ENCODE results near the gene C3AR1.
"Not testable (repeated sequence)": the region's sequence is repeated elsewhere in the genome, so short reads cannot be mapped to it uniquely, and the experiment has no call there.

Gene C3AR1

DNA sequence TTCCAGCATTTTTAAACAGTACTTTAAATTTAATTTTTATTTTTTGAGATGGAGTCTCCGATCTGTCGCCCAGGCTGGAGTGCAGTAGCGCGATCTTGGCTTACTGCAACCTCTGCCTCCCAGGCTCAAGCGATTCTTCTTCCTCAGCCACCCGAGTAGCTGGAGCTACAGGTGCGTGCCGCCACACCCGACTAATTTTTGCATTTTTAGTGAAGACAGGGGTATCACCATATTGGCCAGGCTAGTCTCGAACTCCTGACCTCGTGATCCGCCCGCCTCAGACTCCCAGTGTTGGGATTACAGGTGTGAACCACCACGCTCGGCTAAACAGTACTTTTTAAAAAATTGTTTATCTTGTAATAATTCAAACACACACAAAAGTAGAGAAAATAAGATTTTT, 37.9 kb downstream of the C3AR1 start:
- DNase-seq (ENCODE audit: low read depth in 1 of 2, low spot score in 1 of 2) = no peak

DNA sequence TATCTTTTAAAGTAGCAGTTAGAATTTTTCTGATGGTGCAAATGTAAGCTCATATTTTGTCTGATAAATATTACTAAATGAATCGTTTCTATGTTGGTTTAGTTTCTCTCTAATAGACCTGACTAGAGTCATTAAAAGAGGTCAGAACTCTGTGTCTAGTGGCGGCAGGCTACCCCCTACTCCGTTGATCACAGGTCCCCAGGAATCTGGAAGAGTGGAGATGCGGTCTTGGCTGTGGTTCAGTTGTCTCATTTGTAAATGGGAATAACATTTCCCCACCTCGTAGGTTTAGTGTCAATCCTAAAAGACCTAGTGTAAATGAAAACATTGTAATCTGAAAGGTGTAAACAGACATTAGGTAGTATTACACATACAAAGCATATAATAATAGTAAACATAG, 38.3 kb downstream of the C3AR1 start:
- no peak for DNase-seq (ENCODE audit: low read depth in 1 of 2, low spot score in 1 of 2)

DNA sequence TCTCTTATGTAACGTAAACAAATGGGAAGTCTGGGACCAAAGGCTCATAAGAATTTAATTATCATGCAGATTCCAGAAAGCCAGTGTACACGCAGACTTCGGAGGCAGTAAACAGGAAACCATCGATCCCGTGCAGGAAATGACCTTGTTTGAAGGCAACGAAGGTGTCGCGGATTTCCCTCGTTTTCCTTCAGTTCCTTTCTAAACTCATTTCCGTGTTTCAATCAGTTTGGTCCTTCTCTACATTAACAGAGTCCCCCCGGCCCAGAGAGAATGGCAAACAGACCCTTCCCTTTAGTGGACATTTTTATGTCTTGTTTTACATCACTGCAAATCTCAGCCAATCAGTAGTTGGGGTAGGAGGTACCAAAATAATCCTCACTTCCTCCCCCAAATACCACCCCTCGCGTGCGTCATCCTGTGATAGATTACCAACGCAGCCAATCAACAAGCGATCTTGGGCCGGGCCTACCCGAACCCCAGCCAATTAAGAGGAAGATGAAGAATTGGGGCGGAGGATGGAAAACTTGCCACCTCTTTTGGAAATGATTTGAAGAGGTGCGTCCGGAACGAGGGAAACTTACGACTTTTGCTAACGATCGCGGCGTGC, 39.8 kb downstream of the C3AR1 start:
- DNase-seq (ENCODE audit: low read depth in 1 of 2, low spot score in 1 of 2) = peak; percentile 82 to 85

DNA sequence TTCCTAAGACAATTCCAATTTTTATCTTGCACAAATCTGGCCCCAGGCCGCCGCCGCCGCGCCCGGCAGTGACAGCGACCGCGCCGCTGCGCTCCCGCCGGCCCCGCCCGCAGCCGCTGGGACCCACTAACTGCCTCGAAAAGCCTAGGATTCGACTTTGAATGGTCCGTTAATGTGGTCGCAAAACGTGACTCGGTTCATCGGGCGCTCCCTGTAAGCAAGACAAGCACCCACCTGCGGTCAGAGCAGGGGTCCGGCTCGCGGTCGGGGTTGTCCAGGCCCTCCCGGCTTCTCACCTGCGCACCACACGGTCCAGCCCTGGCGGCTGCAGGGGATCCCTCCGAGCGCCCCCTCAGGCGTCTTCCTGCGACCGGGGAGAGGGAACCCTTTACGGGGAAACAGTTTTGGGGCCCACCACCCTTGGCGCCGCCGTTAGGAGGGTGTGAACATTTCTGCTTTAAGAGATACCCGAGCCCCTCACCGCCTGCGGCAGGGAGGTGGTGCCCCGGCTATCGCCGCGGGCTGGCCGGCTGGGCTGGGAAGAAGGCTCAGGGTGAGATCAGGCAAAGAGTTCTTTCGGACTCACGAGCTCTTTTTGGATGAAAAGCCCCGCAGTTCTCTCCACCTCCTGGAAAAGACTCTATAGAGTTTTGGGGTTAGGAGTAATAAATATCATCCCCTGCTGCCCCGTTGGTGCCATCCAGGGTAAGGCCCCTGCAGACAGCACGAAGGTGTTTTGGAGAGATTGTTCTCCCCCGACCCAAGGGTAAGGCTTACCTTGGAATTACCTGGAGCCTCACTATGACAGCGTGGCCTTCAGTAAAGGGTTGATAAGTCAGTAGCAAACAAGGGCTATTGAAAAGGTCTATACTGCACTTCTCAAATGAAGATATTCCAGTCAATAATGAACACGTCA, 47.2 kb downstream of the C3AR1 start:
- no peak for DNase-seq (ENCODE audit: low read depth in 1 of 2, low spot score in 1 of 2)

DNA sequence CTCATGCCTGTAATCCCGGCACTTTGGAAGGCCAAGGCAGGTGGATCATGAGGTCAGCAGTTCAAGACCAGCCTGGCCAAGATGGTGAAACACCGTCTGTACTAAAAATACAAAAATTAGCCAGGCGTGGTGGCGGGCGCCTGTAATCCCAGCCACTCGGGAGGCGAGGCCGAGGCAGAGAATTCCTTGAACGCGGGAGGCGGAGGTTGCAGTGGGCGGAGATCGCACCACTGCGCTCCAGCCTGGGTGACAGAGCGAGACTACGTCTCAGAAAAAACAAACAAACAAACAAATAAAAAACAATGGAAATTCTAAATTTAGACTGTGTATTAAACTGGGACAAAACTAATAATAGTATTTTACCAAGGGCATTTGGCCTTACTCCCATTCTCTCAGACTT, 47.9 kb downstream of the C3AR1 start:
- not testable (repeated sequence) for DNase-seq (ENCODE audit: low read depth in 1 of 2, low spot score in 1 of 2)

DNA sequence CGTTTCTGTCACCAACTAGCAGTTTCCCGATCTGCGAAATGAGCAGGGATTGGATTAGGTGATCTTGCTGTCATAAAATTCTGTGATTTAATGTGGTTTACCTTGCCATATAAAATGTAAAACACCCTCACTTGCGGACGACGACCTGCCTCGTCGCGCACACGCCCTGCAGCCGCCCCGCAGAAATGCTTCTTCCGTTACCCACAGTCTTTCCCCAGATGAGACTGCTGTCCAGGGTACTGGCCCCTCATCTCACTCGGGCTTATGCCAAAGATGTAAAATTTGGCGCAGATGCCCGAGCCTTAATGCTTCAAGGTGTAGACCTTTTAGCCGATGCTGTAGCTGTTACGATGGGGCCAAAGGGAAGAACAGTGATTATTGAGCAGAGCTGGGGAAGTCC, 51.3 kb downstream of the C3AR1 start:
- no peak for DNase-seq (ENCODE audit: low read depth in 1 of 2, low spot score in 1 of 2)

DNA sequence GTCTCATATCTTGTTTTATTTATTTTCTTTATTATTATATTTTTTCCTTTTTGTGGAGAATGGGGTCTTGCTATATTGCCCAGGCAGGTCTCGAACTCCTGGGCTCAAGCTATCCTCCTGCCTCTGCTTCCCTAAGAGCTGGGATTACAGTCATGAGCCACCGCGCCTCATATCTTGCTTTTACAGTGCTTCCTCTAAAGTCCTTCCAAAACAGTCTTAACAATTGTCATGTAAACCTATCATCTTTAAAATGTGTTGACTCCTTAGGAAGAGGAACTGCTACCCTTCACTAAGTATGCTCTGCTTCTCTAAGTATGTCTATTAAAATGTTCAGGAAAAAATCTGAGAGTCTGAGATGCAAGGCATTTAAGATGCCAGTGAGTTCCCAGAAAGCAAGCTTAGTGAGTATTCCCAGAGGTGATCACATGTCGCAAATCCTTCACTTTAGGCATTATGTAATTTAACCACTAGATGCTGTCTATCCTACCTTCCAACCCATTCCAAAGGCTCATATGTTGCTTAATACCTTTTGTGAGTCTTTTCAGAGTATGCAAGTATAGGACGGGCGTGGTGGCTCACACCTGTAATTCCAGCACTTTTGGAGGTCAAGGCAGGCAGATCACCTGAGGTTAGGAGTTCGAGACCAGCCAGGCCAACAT, 53.4 kb downstream of the C3AR1 start:
- no peak for DNase-seq (ENCODE audit: low read depth in 1 of 2, low spot score in 1 of 2)

DNA sequence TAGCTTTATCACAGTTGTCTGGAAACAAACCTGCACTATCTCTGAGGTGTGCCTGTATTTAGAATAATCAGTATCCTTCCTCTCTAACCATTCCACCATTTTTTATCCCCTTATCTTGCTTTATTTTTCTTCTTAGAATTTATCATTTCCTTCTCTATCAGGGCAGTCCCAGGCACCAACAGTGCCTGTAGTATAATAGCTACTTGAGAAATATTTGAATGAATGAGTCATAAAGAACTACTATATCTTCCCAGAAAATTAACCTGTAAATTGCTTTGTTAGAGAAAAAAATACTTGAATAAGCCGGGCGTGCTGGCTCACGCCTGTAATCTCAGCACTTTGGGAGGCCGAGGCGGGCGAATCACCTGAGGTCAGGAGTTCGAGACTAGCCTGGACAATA, 54.8 kb downstream of the C3AR1 start:
- DNase-seq (ENCODE audit: low read depth in 1 of 2, low spot score in 1 of 2) = no peak

Data from stimulated activated CD4-positive, alpha-beta T cell treated with anti-CD3 and anti-CD28 coated beads, Interleukin-15, amount 100 ng/mL, for 1 hour (primary cell).